ENCODE measurements around the gene ALG3.

Gene ALG3

GRCh38 chr3:184248454-184249411 lies at the start of gene ALG3:
Gene ALG3 (minus strand): TSS chr3:184248962. CDS start chr3:184248940, 22 bp downstream.
- Mint-ChIP-seq H3K27me3 (no peaks in the 10 kb centered on the region), H3K27ac (peak within 1 kb of the TSS; percentile 97), H3K36me3 (ENCODE audit: low read depth) (peaks cover 24% of the 10 kb centered on the region), H3K4me1 (ENCODE audit: low read depth) (peaks cover 12% of the 10 kb centered on the region), H3K9me3 (no peaks in the 10 kb centered on the region), H3K4me3 (peak within 1 kb of the TSS; percentile 87)

GRCh38 chr3:184296616-184297015 lies 47.9 kb upstream of the ALG3 start:
- Mint-ChIP-seq H3K9me3 (no peaks in the 10 kb centered on the region), H3K4me3 (no peak overlapping the region), H3K4me1 (ENCODE audit: low read depth) (peaks cover 22% of the 10 kb centered on the region), H3K27ac (no peak overlapping the region), H3K36me3 (ENCODE audit: low read depth) (peaks cover 19% of the 10 kb centered on the region), H3K27me3 (no peaks in the 10 kb centered on the region)

DNA sequence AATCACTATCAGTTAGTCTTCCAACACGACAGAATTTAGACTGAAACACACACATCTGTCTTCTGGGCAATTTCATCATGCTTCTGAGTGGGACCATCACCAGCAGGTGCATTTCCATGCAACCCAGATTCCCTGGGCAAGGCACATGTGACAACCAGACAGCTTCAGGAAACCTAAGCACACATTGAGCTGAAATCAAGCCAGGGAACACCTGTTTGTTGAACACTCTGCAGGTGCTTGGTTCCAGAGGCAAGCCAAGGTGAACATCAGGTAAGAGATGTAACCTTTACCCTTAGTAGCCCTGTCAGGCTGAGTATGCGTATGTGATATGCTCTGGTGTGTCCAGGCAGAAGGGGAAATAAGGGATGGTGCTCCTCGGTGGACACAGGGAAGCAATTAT lies 47.0 kb upstream of the ALG3 start:
- no peak overlapping the region for H3K4me3 Mint-ChIP-seq
- H3K27ac Mint-ChIP-seq = no peak overlapping the region
- H3K36me3 Mint-ChIP-seq (ENCODE audit: low read depth) = peaks cover 13% of the 10 kb centered on the region
- H3K4me1 Mint-ChIP-seq (ENCODE audit: low read depth) = peaks cover 17% of the 10 kb centered on the region
- no peaks in the 10 kb centered on the region for H3K27me3 Mint-ChIP-seq
- H3K9me3 Mint-ChIP-seq = no peaks in the 10 kb centered on the region

DNA sequence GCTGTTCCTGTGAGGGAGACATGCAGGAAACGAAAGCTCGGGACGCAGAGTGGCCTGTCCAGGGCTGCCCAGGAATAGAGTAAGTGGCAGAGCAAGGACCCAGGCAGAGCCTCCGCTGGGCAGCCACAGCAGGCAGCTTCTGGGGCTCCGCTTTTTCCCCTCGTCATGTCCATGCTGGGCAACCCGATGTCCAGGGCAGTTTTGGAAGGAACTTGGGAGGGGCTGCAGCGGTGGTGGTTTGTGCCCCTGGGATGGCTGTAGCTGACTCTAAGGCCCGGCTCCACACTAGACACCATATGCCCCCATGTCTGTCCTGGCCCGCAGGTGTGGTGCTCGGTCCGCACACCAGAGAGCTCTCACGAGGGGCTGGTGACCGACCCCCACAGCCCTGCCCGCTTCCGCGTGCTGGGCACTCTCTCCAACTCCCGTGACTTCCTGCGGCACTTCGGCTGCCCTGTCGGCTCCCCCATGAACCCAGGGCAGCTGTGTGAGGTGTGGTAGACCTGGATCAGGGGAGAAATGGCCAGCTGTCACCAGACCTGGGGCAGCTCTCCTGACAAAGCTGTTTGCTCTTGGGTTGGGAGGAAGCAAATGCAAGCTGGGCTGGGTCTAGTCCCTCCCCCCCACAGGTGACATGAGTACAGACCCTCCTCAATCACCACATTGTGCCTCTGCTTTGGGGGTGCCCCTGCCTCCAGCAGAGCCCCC lies 43.1 kb upstream of the ALG3 start:
- no peaks in the 10 kb centered on the region for H3K4me1 Mint-ChIP-seq (ENCODE audit: low read depth)
- no peaks in the 10 kb centered on the region for H3K9me3 Mint-ChIP-seq
- H3K27ac Mint-ChIP-seq = no peak overlapping the region
- no peaks in the 10 kb centered on the region for H3K36me3 Mint-ChIP-seq (ENCODE audit: low read depth)
- no peak overlapping the region for H3K4me3 Mint-ChIP-seq
- H3K27me3 Mint-ChIP-seq = peaks cover 4% of the 10 kb centered on the region

DNA sequence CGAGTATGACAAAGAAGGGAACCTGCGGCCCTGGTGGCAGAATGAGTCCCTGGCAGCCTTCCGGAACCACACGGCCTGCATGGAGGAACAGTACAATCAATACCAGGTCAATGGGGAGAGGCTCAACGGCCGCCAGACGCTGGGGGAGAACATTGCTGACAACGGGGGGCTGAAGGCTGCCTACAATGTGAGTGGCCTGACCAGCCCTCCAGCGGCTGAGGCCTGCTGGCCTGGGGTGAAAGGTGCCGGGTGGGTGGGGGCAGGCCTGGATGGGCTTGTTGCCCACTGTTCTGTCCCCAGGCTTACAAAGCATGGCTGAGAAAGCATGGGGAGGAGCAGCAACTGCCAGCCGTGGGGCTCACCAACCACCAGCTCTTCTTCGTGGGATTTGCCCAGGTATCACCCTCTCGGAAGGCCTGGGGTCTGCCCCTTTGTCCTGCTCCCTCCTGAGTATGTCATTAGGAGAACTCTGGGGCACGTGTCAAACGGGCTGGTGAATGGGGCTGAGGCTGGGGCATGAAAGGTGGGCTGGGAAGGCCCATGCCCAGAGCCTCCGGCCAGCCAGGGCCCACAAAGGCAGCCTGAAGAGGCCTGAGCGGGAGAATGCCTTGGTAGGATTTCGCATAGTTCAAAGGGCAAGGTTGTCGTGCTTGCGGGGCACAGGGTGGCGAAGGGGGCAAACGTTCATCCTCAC lies 42.4 kb upstream of the ALG3 start:
- Mint-ChIP-seq H3K4me3 (no peak overlapping the region), H3K36me3 (ENCODE audit: low read depth) (no peaks in the 10 kb centered on the region), H3K27me3 (peaks cover 9% of the 10 kb centered on the region), H3K27ac (no peak overlapping the region), H3K9me3 (no peaks in the 10 kb centered on the region), H3K4me1 (ENCODE audit: low read depth) (no peaks in the 10 kb centered on the region)

DNA sequence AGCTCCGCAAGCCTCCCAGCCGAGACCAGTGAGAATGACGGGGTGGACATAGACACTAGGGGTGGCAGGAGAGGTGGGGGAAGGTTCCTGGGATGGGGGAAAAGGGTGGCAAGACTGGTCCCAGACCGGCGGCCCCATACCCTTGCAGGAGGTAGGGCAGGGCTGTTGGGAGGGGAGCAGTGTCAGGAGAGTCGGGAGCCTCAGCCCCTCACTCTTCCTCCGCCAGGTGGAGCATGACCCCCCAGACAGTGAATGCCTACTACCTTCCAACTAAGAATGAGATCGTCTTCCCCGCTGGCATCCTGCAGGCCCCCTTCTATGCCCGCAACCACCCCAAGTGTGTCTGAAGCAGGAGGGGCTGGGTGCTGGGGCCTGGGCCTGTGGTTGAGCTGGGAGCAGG lies 41.6 kb upstream of the ALG3 start:
- Mint-ChIP-seq H3K27ac (no peak overlapping the region), H3K9me3 (no peaks in the 10 kb centered on the region), H3K27me3 (peaks cover 13% of the 10 kb centered on the region), H3K36me3 (ENCODE audit: low read depth) (no peaks in the 10 kb centered on the region), H3K4me1 (ENCODE audit: low read depth) (no peaks in the 10 kb centered on the region), H3K4me3 (no peak overlapping the region)

GRCh38 chr3:184289426-184289938 lies 40.7 kb upstream of the ALG3 start:
- H3K27ac Mint-ChIP-seq = no peak overlapping the region
- no peaks in the 10 kb centered on the region for H3K4me1 Mint-ChIP-seq (ENCODE audit: low read depth)
- no peaks in the 10 kb centered on the region for H3K36me3 Mint-ChIP-seq (ENCODE audit: low read depth)
- H3K27me3 Mint-ChIP-seq = peaks cover 13% of the 10 kb centered on the region
- H3K4me3 Mint-ChIP-seq = no peak overlapping the region
- H3K9me3 Mint-ChIP-seq = no peaks in the 10 kb centered on the region

GRCh38 chr3:184284696-184285095 lies 35.9 kb upstream of the ALG3 start:
- Mint-ChIP-seq H3K27me3 (peaks cover 16% of the 10 kb centered on the region), H3K27ac (no peak overlapping the region), H3K4me3 (no peak overlapping the region), H3K36me3 (ENCODE audit: low read depth) (no peaks in the 10 kb centered on the region), H3K4me1 (ENCODE audit: low read depth) (no peaks in the 10 kb centered on the region), H3K9me3 (no peaks in the 10 kb centered on the region)

GRCh38 chr3:184283681-184284080 lies 34.9 kb upstream of the ALG3 start:
- H3K4me3 Mint-ChIP-seq = no peak overlapping the region

DNA sequence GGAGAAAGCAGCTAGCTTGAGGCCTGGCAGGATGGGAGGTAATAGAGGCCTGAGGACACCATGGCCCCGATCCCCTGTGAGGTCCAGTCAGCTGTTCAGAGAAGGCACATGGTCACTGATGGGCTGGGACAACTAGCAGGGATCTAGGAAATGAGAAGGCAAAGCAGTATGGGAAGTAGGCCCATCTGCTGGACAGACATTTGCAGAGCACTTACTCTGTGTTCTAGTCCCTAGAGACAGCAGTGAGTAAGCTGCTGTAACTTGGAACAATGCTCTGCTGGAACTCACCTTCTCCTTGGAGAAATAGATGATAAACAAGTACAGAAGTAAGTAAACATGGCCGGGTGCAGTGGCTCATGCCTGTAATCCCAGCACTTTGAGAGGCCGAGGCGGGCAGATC lies 34.2 kb upstream of the ALG3 start:
- no peak overlapping the region for H3K4me3 Mint-ChIP-seq
- H3K4me1 Mint-ChIP-seq (ENCODE audit: low read depth) = no peaks in the 10 kb centered on the region
- H3K9me3 Mint-ChIP-seq = no peaks in the 10 kb centered on the region
- H3K27me3 Mint-ChIP-seq = peaks cover 21% of the 10 kb centered on the region
- no peak overlapping the region for H3K27ac Mint-ChIP-seq
- H3K36me3 Mint-ChIP-seq (ENCODE audit: low read depth) = no peaks in the 10 kb centered on the region

More at GRCh38 chr3:184283681-184284080, 34.9 kb upstream of the ALG3 start:
- no peak overlapping the region for H3K27ac Mint-ChIP-seq
- no peaks in the 10 kb centered on the region for H3K4me1 Mint-ChIP-seq (ENCODE audit: low read depth)
- no peaks in the 10 kb centered on the region for H3K9me3 Mint-ChIP-seq
- peaks cover 18% of the 10 kb centered on the region for H3K27me3 Mint-ChIP-seq
- H3K36me3 Mint-ChIP-seq (ENCODE audit: low read depth) = no peaks in the 10 kb centered on the region

DNA sequence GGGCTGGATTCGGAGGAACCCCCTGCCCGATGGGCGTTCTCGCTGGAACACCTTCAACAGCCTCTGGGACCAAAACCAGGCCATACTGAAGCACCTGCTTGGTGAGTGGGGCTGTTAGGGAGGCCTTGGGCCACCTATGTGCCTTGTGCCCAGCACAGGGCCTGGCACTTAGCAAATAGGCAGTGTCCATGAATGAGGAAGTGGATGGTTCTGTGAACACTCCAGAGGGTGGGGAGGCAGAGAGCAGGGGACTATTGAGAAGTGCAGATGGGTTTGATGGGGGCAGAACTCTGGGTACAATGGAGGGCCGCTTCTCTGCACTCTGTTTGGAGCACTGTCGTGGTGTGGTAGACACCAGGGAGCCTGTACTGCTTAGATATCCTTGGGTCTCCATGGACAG lies 28.6 kb upstream of the ALG3 start:
- no peaks in the 10 kb centered on the region for H3K9me3 Mint-ChIP-seq
- H3K4me1 Mint-ChIP-seq (ENCODE audit: low read depth) = peaks cover 6% of the 10 kb centered on the region
- H3K27me3 Mint-ChIP-seq = peaks cover 41% of the 10 kb centered on the region
- H3K27ac Mint-ChIP-seq = no peak overlapping the region
- H3K36me3 Mint-ChIP-seq (ENCODE audit: low read depth) = no peaks in the 10 kb centered on the region
- H3K4me3 Mint-ChIP-seq = no peak overlapping the region

DNA sequence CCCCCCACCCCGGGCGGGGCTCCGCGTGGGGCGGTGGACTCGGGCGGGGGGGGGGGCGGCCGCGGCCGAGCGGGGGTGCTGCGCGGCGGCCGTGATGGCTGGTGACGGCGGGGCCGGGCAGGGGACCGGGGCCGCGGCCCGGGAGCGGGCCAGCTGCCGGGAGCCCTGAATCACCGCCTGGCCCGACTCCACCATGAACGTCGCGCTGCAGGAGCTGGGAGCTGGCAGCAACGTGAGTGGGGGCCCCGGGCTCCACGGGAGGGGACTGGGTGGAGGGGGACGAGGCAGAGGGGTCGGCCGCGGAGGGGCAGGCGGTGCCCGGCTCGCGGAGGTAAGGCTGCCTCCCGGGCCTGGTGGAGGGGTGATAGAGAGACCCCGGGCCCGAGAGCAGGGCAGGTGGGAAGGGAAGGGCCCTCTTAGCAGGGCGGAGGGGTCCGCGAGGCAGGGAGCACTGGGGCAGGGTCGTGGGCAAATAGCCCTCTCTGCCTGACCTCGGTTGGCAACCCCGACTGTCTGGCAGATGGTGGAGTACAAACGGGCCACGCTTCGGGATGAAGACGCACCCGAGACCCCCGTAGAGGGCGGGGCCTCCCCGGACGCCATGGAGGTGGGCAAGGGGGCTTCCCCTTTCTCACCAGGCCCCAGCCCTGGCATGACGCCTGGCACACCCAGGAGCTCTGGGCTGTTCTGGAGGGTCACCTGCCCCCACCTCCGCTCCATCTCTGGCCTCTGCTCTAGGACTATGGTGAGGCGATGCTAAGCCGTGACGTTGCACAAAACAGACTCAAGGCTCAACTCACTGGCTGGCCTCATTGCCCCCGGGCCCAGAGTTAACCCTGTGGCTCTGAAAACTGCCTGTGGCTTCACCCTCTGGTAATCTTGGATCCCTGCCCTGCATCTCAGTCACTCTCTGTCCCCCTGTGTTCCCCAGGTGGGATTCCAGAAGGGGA lies 27.5 kb upstream of the ALG3 start, which contains the start of gene ECE2:
TSS of gene ECE2 (plus strand) at position 62 of the 950 bp plus-strand sequence. CDS start at position 194, 132 bp downstream.
- Mint-ChIP-seq H3K9me3 (no peaks in the 10 kb centered on the region), H3K4me3 (no peak within 1 kb of the TSS), H3K4me1 (ENCODE audit: low read depth) (peaks cover 6% of the 10 kb centered on the region), H3K36me3 (ENCODE audit: low read depth) (no peaks in the 10 kb centered on the region), H3K27me3 (peaks cover 43% of the 10 kb centered on the region), H3K27ac (no peak within 1 kb of the TSS)

GRCh38 chr3:184275381-184275701 lies 26.6 kb upstream of the ALG3 start:
- H3K36me3 Mint-ChIP-seq (ENCODE audit: low read depth) = no peaks in the 10 kb centered on the region
- H3K9me3 Mint-ChIP-seq = no peaks in the 10 kb centered on the region
- H3K27ac Mint-ChIP-seq = no peak overlapping the region
- H3K27me3 Mint-ChIP-seq = peaks cover 43% of the 10 kb centered on the region
- H3K4me1 Mint-ChIP-seq (ENCODE audit: low read depth) = peaks cover 6% of the 10 kb centered on the region
- H3K4me3 Mint-ChIP-seq = no peak overlapping the region

DNA sequence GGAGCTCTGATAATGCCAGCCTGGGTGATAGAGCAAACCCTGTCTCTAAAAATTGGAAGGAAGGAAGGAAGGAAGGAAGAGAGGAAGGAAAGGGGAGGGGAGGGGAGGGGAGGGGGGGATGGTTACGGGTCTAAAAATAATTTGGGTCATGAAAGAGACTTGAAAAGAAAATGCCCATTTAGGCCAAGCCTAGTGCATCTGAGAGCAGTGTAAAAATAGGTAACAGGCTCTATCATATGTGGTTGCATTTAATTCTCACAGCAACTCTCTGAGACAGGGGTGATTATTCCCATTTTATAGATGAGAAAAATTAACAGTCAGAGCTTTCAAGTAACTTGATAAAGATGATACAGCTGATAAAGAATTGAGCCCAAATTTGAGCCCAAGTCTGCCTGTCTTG lies 23.5 kb upstream of the ALG3 start:
- peaks cover 42% of the 10 kb centered on the region for H3K27me3 Mint-ChIP-seq
- no peak overlapping the region for H3K4me3 Mint-ChIP-seq
- H3K9me3 Mint-ChIP-seq = peaks cover 1% of the 10 kb centered on the region
- peaks cover 6% of the 10 kb centered on the region for H3K4me1 Mint-ChIP-seq (ENCODE audit: low read depth)
- no peaks in the 10 kb centered on the region for H3K36me3 Mint-ChIP-seq (ENCODE audit: low read depth)
- no peak overlapping the region for H3K27ac Mint-ChIP-seq

Data from stimulated activated naive CD8-positive, alpha-beta T cell treated with anti-CD3 and anti-CD28 coated beads, Interleukin-15, Interleukin-2, amounts not matched to agents 100 ng/mL and 50 ng/mL, for 24 hours (primary cell).